H9 (cell line): Measurements from ENCODE around the gene DLG2. TPM values are rescaled to one million over a fixed set of nuclear protein-coding genes. Genes with fewer than 3 reads are reported as not detected.
A peak's percentile ranks its signal among the peaks of the same experiment; 100 is the strongest.

Experiments
- DNase-seq: peaks from one replicate; pipeline ENCODE4 v3.0.0-alpha.2; 2017
- H2AFZ ChIP-seq: one replicate; pipeline ENCODE4 v1.6.1; 2013; ENCODE audit warnings: mild to moderate bottlenecking, low read length, control low read depth, moderate library complexity
- H2AK5ac ChIP-seq: 2 replicates; pipeline ENCODE4 v1.6.1; 2013; ENCODE audit warnings: low read length, control low read depth, mixed read lengths; ENCODE audit not compliant: insufficient read length
- H2BK120ac ChIP-seq: one replicate; pipeline ENCODE4 v1.6.1; 2013; ENCODE audit warnings: low read depth, mild to moderate bottlenecking, low read length, control low read depth, inconsistent platforms; ENCODE audit not compliant: poor library complexity, severe bottlenecking
- H2BK12ac ChIP-seq: 2 replicates; pipeline ENCODE4 v1.6.1; 2013; ENCODE audit warnings: low read length, control low read depth, mixed read lengths, low read depth; ENCODE audit not compliant: insufficient read length
- H2BK15ac ChIP-seq: 2 replicates; pipeline ENCODE4 v1.6.1; 2013; ENCODE audit warnings: low read depth, low read length, control low read depth
- H2BK20ac ChIP-seq: one replicate; pipeline ENCODE4 v1.6.1; 2013; ENCODE audit warnings: low read depth, mild to moderate bottlenecking, low read length, control low read depth, inconsistent platforms; ENCODE audit not compliant: poor library complexity, severe bottlenecking
- H2BK5ac ChIP-seq: 2 replicates; pipeline ENCODE4 v1.6.1; 2013; ENCODE audit warnings: low read length, control low read depth, mixed read lengths; ENCODE audit not compliant: insufficient read length
- H3K14ac ChIP-seq: 2 replicates; pipeline ENCODE4 v1.6.1; 2013; ENCODE audit warnings: low read length, control low read depth; ENCODE audit not compliant: insufficient read depth
- H3K18ac ChIP-seq: 2 replicates; pipeline ENCODE4 v1.6.1; 2013; ENCODE audit warnings: low read depth, mild to moderate bottlenecking, mixed read lengths, low read length, control low read depth; ENCODE audit not compliant: insufficient read length
- H3K23ac ChIP-seq: 2 replicates; pipeline ENCODE4 v1.6.1; 2013; ENCODE audit warnings: low read length, control low read depth, mixed read lengths, low read depth; ENCODE audit not compliant: insufficient read length
- H3K23me2 ChIP-seq: 2 replicates; pipeline ENCODE4 v1.6.1; 2013; ENCODE audit warnings: low read depth, mild to moderate bottlenecking, mixed read lengths, low read length, control low read depth; ENCODE audit not compliant: insufficient read length, poor library complexity, severe bottlenecking
- H3K27ac ChIP-seq: 2 replicates; pipeline ENCODE4 v1.5.1; 2013; ENCODE audit warnings: low read length, control low read depth, mixed read lengths, low read depth; ENCODE audit not compliant: insufficient read length
- H3K27me3 ChIP-seq: 2 replicates; pipeline ENCODE4 v1.6.1; 2013; ENCODE audit warnings: low read length, control low read depth, inconsistent platforms; ENCODE audit not compliant: insufficient read depth
- H3K4ac ChIP-seq: 2 replicates; pipeline ENCODE4 v1.6.1; 2013; ENCODE audit warnings: low read depth, mild to moderate bottlenecking, control low read depth, inconsistent platforms, low read length, moderate library complexity
- H3K4me1 ChIP-seq: 2 replicates; pipeline ENCODE4 v1.6.1; 2013; ENCODE audit warnings: low read length, control low read depth, inconsistent platforms; ENCODE audit not compliant: insufficient read depth
- H3K4me2 ChIP-seq: 2 replicates; pipeline ENCODE4 v1.6.1; 2013; ENCODE audit warnings: low read length, control low read depth, mixed read lengths; ENCODE audit not compliant: insufficient read length, insufficient read depth
- H3K56ac ChIP-seq: 2 replicates; pipeline ENCODE4 v1.6.1; 2013; ENCODE audit warnings: low read depth, mild to moderate bottlenecking, mixed read lengths, low read length, control low read depth; ENCODE audit not compliant: insufficient read length
- H3K79me1 ChIP-seq: 2 replicates; pipeline ENCODE4 v1.6.1; 2013; ENCODE audit warnings: low read depth, mild to moderate bottlenecking, moderate library complexity, low read length, control low read depth, inconsistent platforms; ENCODE audit not compliant: insufficient read depth, poor library complexity, severe bottlenecking
- H3K79me2 ChIP-seq: 2 replicates; pipeline ENCODE4 v1.6.1; 2013; ENCODE audit warnings: low read length, control low read depth, inconsistent platforms; ENCODE audit not compliant: insufficient read depth
- H3K9ac ChIP-seq: 2 replicates; pipeline ENCODE4 v1.6.1; 2013; ENCODE audit warnings: low read length, control low read depth, mixed read lengths; ENCODE audit not compliant: insufficient read length; ENCODE audit errors: extremely low read depth
- H3K9me3 ChIP-seq: one replicate; pipeline ENCODE4 v1.6.1; 2013; ENCODE audit warnings: low read depth, low read length, inconsistent platforms; ENCODE audit not compliant: control insufficient read depth
- H3T11ph ChIP-seq: one replicate; pipeline ENCODE4 v1.6.1; 2013; ENCODE audit warnings: mild to moderate bottlenecking, low read length, control low read depth, inconsistent platforms
- H4K20me1 ChIP-seq: one replicate; pipeline ENCODE4 v1.6.1; 2013; ENCODE audit not compliant: control insufficient read depth, insufficient read length, insufficient read depth
- H4K5ac ChIP-seq: 2 replicates; pipeline ENCODE4 v1.6.1; 2013; ENCODE audit warnings: low read depth, mild to moderate bottlenecking, mixed read lengths, low read length, control low read depth; ENCODE audit not compliant: insufficient read length
- H4K8ac ChIP-seq: replicated peaks from 2 replicates; pipeline ENCODE4 v1.6.1; 2013; ENCODE audit warnings: low read length, control low read depth, mixed read lengths, low read depth; ENCODE audit not compliant: insufficient read length
- H4K91ac ChIP-seq: 2 replicates; pipeline ENCODE4 v1.6.1; 2013; ENCODE audit warnings: low read depth, mild to moderate bottlenecking, moderate library complexity, mixed read lengths, low read length, control low read depth; ENCODE audit not compliant: insufficient read length
- H3K27ac Mint-ChIP-seq, 3 experiments: 2 replicates in 2 of 3; 3 replicates in 1 of 3; pipeline ENCODE4 v1.8.0; 2020 to 2021; ENCODE audit warnings: mixed read lengths in 3 of 3, mild to moderate bottlenecking in 1 of 3, moderate library complexity in 1 of 3
- H3K27me3 Mint-ChIP-seq: 2 replicates; pipeline ENCODE4 v1.8.0; 2021; ENCODE audit warnings: low read depth, mild to moderate bottlenecking, moderate library complexity, mixed read lengths
- H3K36me3 Mint-ChIP-seq, 3 experiments: 2 replicates in 2 of 3; 3 replicates in 1 of 3; pipeline ENCODE4 v1.8.0; 2020 to 2021; ENCODE audit warnings: low read depth in 3 of 3, mixed read lengths in 3 of 3; ENCODE audit not compliant: insufficient read depth in 1 of 3
- H3K4me1 Mint-ChIP-seq, 2 experiments: 2 replicates each; pipeline ENCODE4 v1.8.0; 2020; ENCODE audit warnings: mixed read lengths in 2 of 2
- H3K4me3 Mint-ChIP-seq, 2 experiments: 2 replicates in 1 of 2; 3 replicates in 1 of 2; pipeline ENCODE4 v1.8.0; 2020 to 2021; ENCODE audit warnings: mild to moderate bottlenecking in 2 of 2, mixed read lengths in 2 of 2, moderate library complexity in 1 of 2
- H3K9me3 Mint-ChIP-seq, 2 experiments: 2 replicates in 1 of 2; 3 replicates in 1 of 2; pipeline ENCODE4 v1.8.0; 2020; ENCODE audit warnings: mild to moderate bottlenecking in 2 of 2, mixed read lengths in 2 of 2, moderate library complexity in 1 of 2
- CTCF ChIP-seq: fragments of 200-600 bp; sonication (generic); conservative IDR thresholded peaks from 3 replicates; pipeline ENCODE4 v1.8.0; 2021; ENCODE audit warnings: antibody characterized with exemption, mild to moderate bottlenecking
- WGBS: extraction: QIAGEN DNeasy Blood & Tissue Kit; methylation state at CpG from one replicate; pipeline ENCODE4 v1.1.7; 2013; ENCODE audit warnings: missing lambda C conversion rate, low lambda C conversion rate, mixed read lengths; ENCODE audit not compliant: insufficient read length; ENCODE audit errors: extremely low coverage; 5-methylcytosine and 5-hydroxymethylcytosine counted together
- total RNA-seq: library from RNA; stranded (reverse); gene quantifications from 2 replicates; pipeline ENCODE4 v1.2.1, GENCODE V29; 2021

The DLG2 gene
- total RNA-seq, 1 experiment from 2014 or later: 8.0 TPM

GRCh38 chr11:84882056-84882455, 745.1 kb downstream of the DLG2 start:
- H2BK20ac ChIP-seq: no peak overlapping the region
- H3K27me3 ChIP-seq: no peaks in the 10 kb centered on the region
- H3K79me1 ChIP-seq: no peaks in the 10 kb centered on the region
- H3K79me2 ChIP-seq: no peaks in the 10 kb centered on the region
- no peak overlapping the region for H3T11ph ChIP-seq
- no peak overlapping the region for H3K27ac ChIP-seq
- H4K5ac ChIP-seq: no peak overlapping the region
- no peak overlapping the region for H3K9ac ChIP-seq
- no peak for TF ChIP-seq CTCF
- no peak overlapping the region for H2BK15ac ChIP-seq
- no peak overlapping the region for H3K14ac ChIP-seq
- H2BK12ac ChIP-seq: no peak overlapping the region
- H3K23me2 ChIP-seq: no peaks in the 10 kb centered on the region
- H3K23ac ChIP-seq: no peak overlapping the region
- H2BK5ac ChIP-seq: no peak overlapping the region
- no peaks in the 10 kb centered on the region for H3K4me1 ChIP-seq
- no peak overlapping the region for H3K56ac ChIP-seq
- H3K18ac ChIP-seq: no peak overlapping the region
- no peaks in the 10 kb centered on the region for H3K4me1 Mint-ChIP-seq
- no peak for DNase-seq
- no peak overlapping the region for H3K4me2 ChIP-seq
- no peak overlapping the region for H4K91ac ChIP-seq
- no peaks in the 10 kb centered on the region for H3K9me3 Mint-ChIP-seq
- H2AFZ ChIP-seq: no peak overlapping the region
- no peak overlapping the region for H2AK5ac ChIP-seq
- no peak overlapping the region for H4K8ac ChIP-seq
- H3K27me3 Mint-ChIP-seq: no peaks in the 10 kb centered on the region
- no peak overlapping the region for H3K4me3 Mint-ChIP-seq
- WGBS: no CpG with 5 or more reads among the region's 2 CpGs
- no peaks in the 10 kb centered on the region for H3K36me3 Mint-ChIP-seq
- H3K9me3 ChIP-seq: no peaks in the 10 kb centered on the region
- no peaks in the 10 kb centered on the region for H4K20me1 ChIP-seq
- H3K4ac ChIP-seq: no peak overlapping the region
- H3K27ac Mint-ChIP-seq: peak overlapping the region in 1 of 3 experiments; percentile 56; a peak in 1 of 7 replicates
- no peak overlapping the region for H2BK120ac ChIP-seq
